OCI-LY7 (cell line): ENCODE data around the gene GLG1.

Experiments
- EZH2phosphoT487 ChIP-seq: fragments of 200-600 bp; sonication (generic); IDR thresholded peaks from 2 replicates; pipeline ENCODE4 v1.6.1; 2018; ENCODE audit warnings: low read depth, borderline replicate concordance, mild to moderate bottlenecking, mixed run types, antibody characterized with exemption, low read length, moderate library complexity, mixed read lengths
- TF ChIP-seq, protein P1 (sequence below): fragments of 200-600 bp; sonication (generic); conservative IDR thresholded peaks from 2 replicates; pipeline ENCODE4 v1.5.1; 2014; ENCODE audit warnings: mild to moderate bottlenecking, antibody characterized with exemption, low read length, moderate library complexity, mixed read lengths

- TF ChIP-seq, protein P1, sequence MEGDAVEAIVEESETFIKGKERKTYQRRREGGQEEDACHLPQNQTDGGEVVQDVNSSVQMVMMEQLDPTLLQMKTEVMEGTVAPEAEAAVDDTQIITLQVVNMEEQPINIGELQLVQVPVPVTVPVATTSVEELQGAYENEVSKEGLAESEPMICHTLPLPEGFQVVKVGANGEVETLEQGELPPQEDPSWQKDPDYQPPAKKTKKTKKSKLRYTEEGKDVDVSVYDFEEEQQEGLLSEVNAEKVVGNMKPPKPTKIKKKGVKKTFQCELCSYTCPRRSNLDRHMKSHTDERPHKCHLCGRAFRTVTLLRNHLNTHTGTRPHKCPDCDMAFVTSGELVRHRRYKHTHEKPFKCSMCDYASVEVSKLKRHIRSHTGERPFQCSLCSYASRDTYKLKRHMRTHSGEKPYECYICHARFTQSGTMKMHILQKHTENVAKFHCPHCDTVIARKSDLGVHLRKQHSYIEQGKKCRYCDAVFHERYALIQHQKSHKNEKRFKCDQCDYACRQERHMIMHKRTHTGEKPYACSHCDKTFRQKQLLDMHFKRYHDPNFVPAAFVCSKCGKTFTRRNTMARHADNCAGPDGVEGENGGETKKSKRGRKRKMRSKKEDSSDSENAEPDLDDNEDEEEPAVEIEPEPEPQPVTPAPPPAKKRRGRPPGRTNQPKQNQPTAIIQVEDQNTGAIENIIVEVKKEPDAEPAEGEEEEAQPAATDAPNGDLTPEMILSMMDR, result no peak
- no peak for TF ChIP-seq EZH2phosphoT487
These were observed 167.2 kb downstream of the GLG1 start for GRCh38 chr16:74439685-74440084.
